ENCODE results near the gene PPP1R14C.

Gene PPP1R14C

DNA sequence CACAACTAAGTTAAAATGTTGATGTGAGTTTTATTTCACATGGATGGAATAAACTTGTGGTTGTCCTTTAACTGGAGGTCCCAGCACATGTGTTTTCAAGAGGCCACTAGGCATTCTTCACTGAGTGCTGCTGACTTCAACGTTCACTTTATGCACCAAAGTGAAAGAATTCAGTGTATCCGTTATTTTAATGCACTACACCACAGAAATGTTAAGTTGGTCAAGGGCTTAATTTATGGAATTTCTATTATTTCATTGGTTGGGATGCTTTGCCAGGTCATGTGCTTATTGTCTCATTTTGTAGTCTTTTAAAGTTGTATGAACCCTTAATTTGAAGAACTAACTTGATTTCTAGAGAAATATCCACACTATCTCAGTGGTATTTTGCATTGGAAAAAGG lies 106.4 kb downstream of the PPP1R14C start:
- DNase-seq (ENCODE audit: low read depth): no peak

DNA sequence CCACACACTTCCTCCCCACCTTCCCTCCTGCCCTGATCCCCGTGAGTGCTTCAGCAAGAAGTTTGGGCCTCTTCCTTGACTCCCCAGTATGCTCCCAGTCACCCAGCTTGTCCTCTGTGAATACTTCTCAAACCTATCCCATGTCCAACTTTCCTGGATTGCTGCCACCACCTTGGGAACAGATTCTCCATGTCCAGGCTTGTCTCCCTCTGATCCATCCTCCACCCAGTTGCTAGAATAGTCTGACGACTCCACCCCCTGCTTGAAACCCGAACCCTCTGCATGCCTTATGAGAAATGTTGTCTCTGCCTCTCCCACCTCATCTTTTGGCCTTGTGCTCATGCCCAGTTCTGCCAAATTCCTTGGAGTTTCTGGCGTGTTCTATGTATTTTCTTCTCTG lies 108.0 kb downstream of the PPP1R14C start:
- DNase-seq (ENCODE audit: low read depth): no peak

DNA sequence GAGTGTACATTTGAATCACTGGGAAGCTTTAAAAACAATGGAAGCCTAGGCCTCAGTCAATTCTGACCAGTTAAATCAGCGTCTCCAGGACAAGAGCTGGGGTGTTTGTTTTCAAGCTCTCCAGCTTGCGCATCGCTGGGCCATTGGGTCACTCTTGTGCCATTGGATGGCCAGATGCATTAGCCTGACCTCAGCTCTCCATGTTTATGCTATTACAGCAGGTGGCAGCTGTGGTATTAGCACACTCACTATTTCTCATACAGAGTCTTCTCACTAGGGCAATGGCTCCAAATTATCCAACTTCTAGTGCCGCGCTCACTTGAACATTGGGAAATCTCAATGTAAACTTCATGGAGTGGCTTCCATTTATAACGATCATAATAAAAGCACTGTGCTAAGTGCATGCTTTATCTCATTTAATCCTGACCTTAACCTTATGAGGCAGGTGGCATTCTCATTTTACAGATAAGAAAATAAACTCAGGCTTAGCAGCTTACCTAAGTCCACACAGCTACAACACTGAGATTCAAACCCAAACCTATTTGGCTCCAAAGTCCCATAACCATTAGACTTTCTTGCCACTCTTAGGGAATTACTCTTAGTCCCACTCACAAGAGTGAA lies 108.8 kb downstream of the PPP1R14C start:
- DNase-seq (ENCODE audit: low read depth): no peak

DNA sequence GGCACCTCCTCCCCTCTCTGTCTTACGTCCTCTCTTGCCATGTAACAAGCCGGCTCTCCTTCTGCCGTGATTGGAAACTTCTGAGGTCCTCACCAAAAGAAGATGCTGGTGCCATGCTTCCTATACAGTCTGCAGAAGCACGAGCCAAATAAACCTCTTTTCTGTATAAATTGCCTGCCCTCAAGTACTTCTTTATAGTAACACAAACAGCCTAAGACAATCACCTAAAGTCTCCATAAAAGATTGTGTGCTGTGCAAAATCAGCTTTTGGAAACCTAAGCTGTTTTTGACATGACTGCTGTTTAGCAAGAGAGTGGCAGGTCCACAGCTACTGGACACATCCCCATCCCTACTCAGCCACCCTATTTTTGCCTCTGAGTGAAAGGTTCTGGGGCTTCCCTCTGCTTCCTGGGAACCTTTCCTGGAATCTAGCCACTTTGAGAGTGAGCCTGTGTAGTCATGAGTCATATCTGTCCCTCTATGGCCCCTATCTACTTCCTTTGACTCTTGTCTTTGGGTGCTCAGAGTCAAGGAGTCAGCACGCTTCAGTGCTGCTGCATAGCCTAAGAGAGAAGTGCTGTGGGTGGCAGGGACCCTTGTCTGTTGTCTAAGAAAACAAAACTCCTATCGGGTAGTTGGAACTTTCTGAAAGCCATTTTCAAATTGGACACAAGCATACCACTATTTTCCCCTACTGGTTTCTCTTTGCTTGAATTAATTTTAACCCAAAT lies 110.0 kb downstream of the PPP1R14C start:
- no peak for DNase-seq (ENCODE audit: low read depth)

DNA sequence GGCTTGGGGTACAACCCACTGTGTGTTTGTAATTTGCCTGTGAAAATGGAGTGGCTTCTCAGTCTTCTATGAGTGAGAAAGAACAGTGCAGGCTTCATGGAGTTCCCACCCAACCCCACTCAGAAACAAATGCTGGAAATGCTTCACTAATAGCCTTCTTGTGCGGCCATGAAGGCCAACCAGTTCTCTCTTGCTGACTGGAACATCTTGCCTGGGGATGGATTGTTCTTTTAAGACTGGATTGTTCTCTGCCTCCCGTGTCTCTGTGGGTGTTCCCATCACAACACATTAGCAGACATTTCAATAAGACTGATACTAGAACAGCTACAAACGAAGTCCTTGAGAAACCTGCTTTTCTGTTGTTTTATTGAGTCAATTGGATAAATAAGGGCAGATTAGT lies 110.6 kb downstream of the PPP1R14C start:
- no peak for DNase-seq (ENCODE audit: low read depth)

DNA sequence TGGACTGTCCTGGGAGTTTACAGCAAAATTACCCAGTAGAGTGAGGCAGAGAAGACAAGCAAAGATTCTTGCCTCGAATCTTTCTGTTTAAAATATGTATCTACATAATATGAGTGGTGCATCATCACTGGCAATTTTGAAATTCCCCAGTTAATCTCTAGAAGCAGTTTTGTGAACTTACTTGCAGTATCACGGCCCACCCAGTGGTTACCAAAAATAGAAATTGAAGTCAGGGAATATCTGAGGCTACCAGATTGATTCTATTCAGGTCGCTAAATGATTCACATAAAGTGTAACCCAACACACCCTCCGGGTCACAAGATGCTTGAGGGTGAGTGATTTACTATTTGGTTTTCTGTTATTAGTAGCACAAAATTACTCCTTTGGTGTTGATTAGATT lies 111.9 kb downstream of the PPP1R14C start:
- DNase-seq (ENCODE audit: low read depth): no peak

DNA sequence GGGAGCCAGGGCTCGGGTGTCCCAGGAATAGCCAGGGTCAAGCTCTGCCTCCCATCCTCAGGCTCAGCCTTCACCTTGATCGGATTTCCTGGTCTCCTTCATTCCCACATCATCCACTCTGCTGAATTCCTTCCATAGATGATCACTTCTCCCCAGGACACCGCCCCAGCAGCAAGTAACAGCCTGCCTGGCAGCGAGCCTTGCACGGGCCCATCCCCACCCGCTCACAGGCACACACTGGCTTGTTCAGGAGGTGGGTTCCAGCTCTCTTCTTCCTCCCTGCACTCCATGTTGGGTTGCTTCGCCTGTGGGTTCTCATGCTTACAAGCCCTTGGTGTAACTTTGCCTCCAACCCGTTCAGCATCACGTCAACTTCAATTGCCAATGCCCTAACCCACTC lies 113.0 kb downstream of the PPP1R14C start:
- no peak for DNase-seq (ENCODE audit: low read depth)

DNA sequence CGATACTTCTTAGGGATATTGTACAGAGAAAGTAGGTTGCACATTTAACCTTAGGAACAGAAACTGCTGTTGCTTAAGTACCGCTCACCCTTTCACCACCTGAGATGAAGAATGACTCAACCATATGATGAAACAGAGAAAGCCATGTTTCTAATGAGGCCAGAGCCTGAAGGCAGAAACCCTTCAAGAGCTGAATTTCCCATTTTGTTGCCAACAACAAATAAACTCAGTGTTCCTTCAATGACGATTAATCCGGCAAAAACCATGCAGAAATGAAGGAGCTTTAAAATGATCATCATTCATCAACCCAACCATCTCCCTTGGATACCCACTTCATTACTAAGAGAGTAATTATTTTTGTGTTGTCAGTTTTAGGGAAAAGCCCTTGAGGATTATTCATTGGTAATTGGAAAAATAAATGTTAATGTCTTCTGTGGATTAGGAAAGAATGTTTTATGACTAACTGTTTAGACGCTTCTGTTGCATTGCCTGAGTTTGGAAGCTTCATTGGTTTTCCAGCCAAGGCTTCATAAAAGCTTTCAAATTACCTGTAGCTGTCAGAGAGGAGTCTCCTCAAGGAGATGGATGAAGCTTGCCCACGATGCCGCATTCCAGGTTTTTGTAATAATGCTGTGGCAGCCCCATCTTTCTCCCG lies 113.9 kb downstream of the PPP1R14C start:
- no peak for DNase-seq (ENCODE audit: low read depth)

DNA sequence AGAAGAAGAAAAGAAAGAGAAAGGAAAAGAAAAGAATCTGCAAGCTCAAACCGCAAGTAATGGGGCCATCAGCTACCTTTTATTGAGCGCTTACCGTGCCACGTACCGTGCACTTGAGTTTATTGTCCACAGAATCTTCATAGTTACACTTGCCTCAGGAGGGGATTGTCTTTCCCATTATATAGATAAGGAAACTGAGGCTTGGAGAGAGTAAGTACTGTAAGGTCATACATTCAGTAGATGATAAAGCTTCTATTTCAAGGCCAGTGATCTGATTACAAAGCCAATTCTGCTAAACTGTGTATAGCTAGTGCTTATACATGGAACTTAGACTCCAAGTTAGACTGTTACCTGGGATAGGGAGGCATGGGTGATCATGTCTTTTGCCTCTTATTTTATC lies 115.5 kb downstream of the PPP1R14C start:
- DNase-seq (ENCODE audit: low read depth): no peak

DNA sequence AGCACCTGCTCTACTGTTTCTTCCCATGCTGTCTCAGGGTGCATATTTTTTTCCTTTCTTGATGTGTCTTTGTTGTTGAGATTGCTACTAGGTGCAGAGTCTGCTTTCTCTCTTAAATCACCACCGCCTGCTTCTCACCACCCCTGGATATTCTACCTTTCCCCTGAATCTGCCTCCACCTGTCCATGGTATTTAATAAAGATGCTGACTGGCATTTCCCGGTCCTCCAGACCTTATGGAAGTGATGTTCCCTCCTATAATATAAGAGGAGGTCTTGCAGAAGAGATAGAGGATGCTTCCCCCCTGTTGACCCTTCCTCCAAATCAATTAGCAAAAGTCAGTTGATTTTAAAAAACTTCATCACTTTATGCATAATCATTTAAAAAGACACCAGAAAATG lies 118.1 kb downstream of the PPP1R14C start:
- no peak for DNase-seq (ENCODE audit: low read depth)

DNA sequence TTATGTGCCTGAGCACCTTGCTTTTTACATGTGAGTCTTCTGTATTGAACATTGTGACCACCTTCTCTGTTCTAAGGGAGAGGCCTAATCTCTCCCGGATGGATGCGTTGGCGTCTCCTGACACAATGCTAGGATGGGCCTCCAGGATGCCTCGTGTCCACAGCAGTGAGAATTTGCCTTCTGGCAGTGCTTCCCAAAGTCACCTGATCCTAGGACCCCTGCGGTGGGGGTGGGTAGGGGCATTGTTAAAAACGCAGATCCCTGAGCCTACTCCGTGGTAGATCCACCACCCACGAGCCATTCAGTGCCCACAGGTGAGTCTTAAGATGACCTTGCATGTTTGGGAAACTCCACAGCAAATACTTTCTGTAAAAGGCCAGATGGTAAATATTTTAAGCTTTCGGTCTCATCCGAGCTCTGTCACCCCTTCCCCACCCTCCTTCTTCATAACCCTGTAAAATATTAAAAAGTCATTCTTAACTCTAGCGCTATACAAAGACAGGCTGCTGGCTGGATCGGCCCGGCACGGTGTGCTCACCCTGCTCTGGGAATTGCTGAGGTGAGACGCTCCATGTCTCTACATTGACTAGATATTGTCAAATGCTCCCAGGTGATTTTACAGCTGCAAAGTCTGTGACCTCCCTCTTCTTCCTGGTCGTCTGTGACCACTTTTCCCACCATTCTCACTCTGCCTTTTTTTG lies 119.3 kb downstream of the PPP1R14C start:
- DNase-seq (ENCODE audit: low read depth): no peak

DNA sequence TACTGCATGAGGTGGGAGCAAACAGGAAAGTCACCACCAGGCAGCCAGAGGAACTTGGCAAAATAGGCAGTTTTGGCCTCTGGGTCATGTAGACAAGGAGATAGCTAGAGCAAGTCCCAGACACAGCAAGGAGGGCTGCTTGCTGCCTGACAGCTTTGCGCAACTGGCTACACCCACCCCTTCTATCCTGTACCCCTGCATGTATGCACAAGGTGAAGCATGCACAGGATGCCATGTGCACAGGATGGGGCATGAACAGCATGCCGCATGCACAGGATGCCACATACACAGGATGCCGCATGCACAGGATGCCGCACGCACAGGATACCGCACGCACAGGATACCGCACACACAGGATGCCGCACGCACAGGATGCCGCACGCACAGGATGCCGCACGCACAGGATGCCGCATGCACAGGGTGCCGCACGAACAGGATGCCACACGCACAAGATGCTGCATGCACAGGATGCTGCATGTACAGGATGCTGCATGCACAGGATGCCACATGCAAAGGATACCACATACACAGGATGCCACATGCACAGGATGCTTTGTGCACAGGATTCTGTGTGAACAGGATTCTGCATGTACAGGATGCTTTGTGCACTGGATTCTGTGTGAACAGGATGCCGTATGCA lies 121.0 kb downstream of the PPP1R14C start:
- no peak for DNase-seq (ENCODE audit: low read depth)

DNA sequence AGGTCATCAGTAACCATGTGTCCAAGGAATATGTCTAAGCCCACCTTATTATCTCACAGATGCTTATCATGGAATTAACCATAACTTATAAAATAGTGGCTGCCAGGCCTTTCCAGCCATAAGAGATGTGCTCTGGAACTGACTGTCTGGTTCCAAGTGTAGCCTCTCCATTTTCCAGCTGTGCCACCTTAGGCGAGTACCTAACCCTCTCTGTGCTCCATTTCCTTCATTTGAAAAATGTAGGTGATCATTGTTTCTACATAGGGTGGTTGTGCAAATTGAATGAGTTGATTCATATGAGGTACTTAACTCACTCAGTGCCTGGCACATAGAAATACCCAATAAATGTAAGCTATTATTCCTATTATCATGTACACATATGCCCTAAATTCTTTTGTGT lies 123.5 kb downstream of the PPP1R14C start:
- DNase-seq (ENCODE audit: low read depth): no peak

DNA sequence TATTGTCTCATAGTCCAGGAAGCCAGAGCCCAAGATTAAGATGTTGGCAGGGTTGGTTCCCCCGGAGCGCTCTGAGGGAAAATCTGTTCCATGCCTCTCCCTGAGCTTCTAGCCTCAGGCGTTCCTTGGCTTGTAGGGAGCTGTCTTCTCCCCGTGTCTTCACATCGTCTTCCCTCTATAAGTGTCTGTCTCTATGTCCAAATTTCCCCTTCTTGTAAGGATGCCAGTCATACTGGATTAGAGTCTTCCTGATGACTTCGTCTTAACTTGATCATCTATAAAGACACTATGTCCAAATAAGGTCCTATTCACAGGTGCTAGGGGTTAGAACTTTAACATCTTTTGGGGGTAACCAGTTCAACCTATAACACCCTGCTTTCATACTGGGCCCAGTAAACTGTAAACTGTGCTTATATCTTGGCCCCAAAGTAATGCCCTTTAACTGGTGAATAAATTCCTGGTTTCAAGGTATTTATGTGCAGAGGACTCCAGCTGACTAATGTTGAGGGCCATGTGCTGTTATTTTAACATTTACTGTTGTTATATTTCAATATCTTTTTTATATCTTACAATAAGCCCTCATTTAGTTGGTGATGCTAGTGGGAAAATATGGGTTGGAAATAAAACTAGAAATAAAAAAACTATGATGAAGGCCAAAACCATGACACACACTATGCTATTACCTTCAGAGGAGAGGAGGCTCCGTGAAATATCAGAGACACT lies 124.3 kb downstream of the PPP1R14C start:
- DNase-seq (ENCODE audit: low read depth): no peak

DNA sequence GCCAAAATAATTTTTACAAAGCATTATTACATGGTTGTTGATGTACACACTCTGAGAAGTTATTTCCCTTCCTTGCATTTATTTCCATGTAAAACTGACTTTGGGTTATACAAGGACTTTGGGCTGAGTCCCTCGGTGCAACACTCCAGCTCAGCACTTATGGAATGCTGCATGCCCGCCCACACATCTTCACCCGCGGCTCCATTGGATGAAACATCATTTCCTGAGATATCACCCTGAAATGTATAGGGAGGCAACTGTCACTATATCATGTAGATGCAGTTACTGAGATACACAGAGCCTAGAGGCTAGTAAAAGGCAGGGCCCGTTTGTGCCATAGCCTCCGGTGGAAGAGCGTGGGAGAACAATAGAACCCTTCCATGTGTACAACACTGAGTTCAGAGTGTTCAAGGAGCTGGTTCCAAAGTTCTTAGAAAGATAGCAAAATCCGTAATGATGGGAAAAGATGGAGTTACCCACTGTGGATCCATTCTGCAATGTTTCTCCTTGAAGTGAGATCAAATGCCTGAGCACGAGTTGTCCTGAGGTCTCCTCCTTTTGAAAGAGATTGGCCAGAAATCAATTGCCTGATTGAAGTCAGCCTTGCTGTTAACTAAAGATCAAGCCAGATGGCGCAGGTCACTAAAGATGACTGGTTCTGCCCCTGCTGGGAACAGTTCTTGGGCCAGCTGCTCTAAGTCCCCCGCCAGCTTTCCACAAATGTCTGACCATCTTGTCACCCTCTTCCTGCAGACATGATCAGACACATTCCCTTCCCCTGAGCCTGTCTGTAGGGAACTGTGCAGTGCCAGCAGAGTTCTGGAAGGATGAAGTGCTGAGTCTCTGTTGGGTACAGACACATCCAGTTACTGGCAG lies 125.1 kb downstream of the PPP1R14C start:
- no peak for DNase-seq (ENCODE audit: low read depth)

DNA sequence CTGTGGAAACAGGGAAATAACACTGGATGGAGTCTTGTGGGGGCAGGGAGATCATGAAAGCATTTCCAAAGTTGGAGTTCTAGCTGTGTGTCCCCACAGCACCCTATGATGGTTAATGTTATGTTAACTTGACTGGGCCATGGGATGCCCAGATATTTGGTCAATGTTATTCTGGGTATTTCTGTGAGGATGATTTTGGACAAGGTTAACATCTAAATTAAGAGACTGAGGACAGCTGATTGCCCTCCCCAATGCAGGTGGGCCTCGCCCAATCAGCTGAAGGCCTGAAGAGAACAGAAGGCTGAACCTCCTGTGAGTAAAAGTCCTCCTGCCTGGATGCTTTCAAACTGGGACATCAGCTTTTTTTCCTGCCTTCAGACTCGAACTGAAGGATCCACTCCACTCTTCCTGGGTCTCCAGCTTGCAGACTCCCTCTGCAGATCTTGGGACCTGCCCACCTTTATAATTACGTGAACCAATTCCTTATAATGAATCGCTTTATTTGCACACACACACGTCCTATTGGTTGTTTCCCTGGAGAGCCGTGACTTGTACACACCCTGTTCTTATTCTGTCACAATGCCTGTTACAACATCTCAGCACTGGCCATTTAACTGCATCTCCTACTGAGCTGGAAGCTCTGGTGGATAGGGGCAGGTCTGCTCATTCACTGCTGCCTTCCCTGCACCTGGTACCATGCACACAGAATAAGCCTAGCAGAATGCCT lies 126.4 kb downstream of the PPP1R14C start:
- DNase-seq (ENCODE audit: low read depth): no peak

DNA sequence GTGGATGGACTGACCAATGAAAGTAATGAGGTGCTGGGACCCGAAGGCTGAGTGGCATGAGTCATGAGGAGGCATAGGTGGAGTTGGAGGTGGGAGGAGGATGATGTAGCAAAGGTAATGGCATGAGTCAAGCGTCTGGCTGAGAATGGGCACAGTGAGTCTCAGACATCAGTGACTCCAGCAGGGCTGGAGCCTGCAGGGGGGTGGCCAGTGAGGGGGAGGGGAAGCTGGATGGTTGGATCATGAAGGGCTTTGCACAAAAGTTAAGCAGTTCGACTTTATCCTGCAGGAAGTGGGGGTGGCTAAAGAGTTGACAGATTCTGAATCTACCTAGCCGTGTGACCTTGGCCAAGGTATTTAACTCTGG lies 127.0 kb downstream of the PPP1R14C start:
- peak; percentile 6 for DNase-seq (ENCODE audit: low read depth)

DNA sequence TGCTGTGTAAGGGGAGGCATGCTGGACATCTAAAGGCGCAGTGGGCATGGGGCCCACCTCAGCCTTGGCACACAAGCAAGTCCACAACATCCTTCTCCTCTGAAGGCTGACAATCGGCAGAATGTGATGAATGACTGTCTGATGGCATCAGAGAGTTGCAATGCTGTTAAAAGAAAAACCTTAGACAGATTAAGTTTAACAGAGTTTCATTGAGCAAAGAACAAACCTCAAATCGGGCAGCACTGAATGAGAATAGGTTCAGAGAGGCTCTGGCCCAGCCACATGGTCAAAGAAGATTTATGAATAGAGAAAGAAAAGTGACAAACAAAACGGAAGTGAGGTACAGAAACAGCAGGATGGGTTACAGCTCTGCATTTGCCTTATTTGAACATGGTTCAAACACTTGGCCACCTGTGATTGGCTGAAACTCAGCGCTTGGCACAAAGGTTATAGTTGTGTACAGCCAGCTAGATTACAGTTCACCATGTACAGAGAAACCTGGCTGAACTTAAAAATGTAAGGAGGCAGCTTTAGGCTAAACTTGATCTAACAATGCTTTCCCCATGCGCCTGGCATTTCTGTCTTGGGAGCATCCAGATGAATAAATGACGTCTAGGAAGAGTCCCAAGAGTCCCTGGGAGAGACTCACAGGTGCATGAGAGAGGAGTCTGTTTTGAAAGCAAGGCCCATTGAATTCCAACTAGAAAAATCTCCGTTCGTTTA lies 127.6 kb downstream of the PPP1R14C start:
- DNase-seq (ENCODE audit: low read depth): no peak

DNA sequence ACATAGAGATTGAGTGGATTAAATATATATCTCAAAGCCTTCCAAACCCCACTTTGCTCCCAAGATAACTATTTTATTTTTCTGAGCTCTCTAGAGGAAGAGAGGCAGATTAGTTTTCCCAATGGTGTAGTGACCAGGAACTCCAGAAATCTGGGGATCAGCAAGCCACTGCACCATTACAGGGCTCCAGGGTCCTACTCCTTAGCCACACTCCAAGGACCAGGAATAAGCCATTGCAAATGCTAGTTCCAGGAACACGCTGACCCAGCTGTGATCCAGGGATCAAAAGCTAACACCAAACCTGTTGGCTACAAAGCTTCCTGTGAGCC lies 128.3 kb downstream of the PPP1R14C start:
- DNase-seq (ENCODE audit: low read depth): no peak
